GM12872 (cell line): ENCODE results near the gene ANKRD10.

ENCODE experiments used
- CTCF ChIP-seq: IDR thresholded peaks from 3 replicates; pipeline ENCODE4 v1.5.1; 2011; ENCODE audit warnings: low read depth, mild to moderate bottlenecking, low read length, moderate library complexity; ENCODE audit not compliant: insufficient read depth

ANKRD10 gene

GRCh38 chr13:110915057-110915873 is at the start of gene ANKRD10:
Gene ANKRD10 (minus strand): TSS chr13:110915069. CDS start chr13:110914934, 135 bp downstream.
- TF ChIP-seq CTCF = peak; percentile 78

GRCh38 chr13:110964229-110965037 is 49.6 kb upstream of the ANKRD10 start:
- TF ChIP-seq CTCF = no peak

GRCh38 chr13:110963554-110963970 is 48.7 kb upstream of the ANKRD10 start:
- TF ChIP-seq CTCF = no peak

- TF ChIP-seq CTCF = no peak
Measured at GRCh38 chr13:110961959-110962358, 47.1 kb upstream of the ANKRD10 start.

GRCh38 chr13:110960204-110960603 is 45.3 kb upstream of the ANKRD10 start:
- TF ChIP-seq CTCF = no peak

GRCh38 chr13:110957931-110958330 is 43.1 kb upstream of the ANKRD10 start:
- no peak for TF ChIP-seq CTCF

GRCh38 chr13:110957181-110957884 is 42.5 kb upstream of the ANKRD10 start:
- 0 out of 3 replicates have a peak, but pooled peaks have one; percentile 4 for TF ChIP-seq CTCF
